LoVo (cell line): ENCODE results near the gene BCAR3.

Experiments
- DNase-seq: peaks from one replicate; pipeline ENCODE4 v3.0.0-alpha.2; 2016; ENCODE audit warnings: low spot score

The BCAR3 gene

DNA sequence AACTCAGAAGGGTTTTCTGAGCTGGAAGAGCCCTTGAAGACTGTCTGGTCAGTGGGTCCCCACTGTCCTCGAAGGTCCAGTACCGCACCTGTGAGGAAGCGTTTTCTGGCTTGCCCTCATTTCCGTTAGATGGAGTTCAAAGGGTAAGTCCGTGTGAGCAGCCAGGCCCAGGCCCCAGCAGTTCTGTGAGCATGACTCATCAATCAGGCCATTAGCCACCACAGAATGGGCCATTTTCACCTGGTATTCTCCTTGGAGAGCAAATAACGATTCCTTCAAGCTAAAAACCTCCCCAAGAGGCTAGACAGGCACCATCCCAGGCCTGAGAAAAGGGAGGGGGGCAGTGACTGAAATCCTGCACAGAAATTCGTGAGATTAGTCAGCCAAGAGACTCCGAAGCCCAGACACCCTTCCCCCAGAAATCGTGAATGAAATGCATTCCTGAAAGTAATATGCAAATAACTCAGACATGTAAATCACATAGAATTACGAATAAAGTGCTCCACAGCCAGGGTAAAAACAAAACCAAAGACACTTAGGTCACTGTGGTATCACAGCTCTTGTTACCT lies 66.0 kb downstream of the BCAR3 start:
- peak; percentile 32 for DNase-seq

GRCh38 chr1:93614986-93615581 lies 66.6 kb downstream of the BCAR3 start:
- DNase-seq, result no peak

GRCh38 chr1:93614541-93614940 lies 67.1 kb downstream of the BCAR3 start:
- peak; percentile 52 for DNase-seq

DNA sequence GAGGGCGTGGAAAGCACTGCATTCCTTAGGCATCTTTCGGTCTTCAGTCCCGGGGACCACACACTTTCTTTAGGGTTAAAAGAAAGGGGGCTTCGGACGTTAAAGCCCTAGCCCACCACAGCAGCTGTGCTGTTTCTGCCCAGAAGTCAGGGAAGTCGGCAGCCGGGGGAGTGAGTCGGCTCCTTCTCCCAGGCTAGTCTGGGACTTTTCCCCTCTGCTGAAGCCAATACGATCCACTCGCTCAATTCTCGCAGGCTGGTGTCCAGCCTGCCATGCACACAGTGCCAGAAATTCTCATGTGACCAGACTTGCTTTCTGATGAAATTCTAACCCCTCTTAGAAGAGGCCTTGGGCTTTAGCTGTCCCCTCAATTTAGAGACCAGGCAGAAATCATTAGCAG lies 67.7 kb downstream of the BCAR3 start:
- DNase-seq, result no peak

- DNase-seq, result no peak
Observed at GRCh38 chr1:93612510-93612909, 69.1 kb downstream of the BCAR3 start.

GRCh38 chr1:93611668-93612067 lies 70.0 kb downstream of the BCAR3 start:
- DNase-seq, result no peak

DNA sequence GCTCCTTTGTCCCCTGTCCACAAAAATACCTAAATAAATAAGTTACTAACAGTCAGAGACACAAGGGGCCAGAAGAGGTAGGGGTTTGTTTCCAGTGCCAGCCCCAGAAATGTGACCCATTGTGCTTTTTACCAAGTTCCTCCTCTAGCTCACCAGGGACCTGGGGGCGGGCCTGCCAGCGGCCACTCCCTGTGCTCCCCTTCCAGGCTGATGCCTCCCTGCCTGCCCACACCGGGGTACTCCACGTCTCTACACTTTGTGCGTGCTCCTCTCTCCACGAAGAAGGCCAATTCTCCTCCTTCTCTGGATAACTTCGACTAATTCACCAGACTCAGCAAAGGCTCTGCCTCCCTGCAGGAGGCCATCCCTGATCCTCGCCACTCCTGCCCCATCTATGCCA lies 72.1 kb downstream of the BCAR3 start:
- no peak for DNase-seq

- no peak for DNase-seq
Observed at GRCh38 chr1:93608187-93609109, 73.2 kb downstream of the BCAR3 start.

- DNase-seq, result no peak
Observed at GRCh38 chr1:93607814-93608186, 73.8 kb downstream of the BCAR3 start.

GRCh38 chr1:93605812-93606512 lies 75.7 kb downstream of the BCAR3 start:
- DNase-seq, result peak; percentile 53

DNA sequence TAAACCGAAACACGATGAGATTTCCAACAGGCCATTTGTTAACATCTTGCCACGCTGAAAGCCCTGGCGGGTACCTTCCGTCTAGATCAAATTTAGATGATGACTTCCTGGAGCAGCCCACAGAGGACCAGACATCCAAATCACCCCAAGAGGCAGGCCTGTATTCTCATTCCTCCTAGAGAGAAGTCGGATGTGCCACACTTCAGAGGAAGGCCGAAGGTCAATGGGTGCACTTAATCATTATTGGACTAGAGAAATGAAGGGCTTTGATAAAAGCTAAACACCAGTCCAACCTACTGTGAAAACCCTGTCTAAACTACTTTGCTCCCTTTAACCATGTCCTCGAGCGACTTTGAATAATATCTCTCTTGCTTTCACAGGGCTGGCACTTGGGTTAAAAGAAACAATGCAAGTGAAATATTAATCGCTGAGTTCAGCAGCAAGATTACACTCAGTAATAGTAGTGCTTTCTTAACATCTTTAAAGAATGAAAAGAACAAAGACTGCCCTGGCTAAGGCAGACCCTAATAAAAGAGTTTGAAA lies 76.5 kb downstream of the BCAR3 start:
- DNase-seq, result no peak

DNA sequence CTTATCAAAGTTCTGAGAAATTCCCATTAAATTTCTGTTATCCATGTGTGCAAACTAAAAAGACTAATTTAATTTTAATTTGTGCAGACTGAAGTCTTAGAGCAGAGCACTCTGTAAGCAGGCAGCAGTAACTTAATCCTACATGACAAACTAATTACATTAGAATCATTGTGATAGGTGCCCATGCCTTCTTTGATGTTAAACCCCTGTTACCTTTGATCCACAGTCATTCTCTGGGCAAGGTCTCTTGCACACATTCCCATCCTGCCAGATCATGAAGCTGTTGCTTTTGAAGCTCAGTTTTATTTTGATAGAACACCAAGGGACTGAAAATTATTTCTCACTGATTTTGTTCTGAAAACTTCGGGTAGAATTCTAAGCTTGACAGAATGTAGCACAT lies 77.2 kb downstream of the BCAR3 start:
- peak; percentile 32 for DNase-seq

DNA sequence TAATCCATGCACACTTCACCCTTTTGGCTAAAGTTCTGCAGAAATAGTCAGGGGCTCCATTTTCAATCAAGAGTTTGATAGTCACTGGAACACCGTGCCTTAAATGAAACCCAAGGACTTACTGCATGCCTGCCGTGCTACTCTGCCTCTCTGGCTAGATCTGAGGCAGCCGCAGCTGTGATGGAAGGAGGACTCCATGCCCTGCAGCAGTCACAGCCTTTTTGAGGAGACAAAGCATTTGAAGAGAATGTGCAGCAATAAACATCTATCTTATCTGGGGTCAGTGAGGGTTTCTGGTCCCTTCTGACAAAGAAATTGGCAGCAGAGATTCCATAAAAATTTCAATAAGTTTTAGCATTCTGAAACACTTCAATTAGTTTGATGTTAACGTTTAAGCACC lies 78.0 kb downstream of the BCAR3 start:
- DNase-seq, result no peak

- DNase-seq, result no peak
Observed at GRCh38 chr1:93603106-93603505, 78.5 kb downstream of the BCAR3 start.

DNA sequence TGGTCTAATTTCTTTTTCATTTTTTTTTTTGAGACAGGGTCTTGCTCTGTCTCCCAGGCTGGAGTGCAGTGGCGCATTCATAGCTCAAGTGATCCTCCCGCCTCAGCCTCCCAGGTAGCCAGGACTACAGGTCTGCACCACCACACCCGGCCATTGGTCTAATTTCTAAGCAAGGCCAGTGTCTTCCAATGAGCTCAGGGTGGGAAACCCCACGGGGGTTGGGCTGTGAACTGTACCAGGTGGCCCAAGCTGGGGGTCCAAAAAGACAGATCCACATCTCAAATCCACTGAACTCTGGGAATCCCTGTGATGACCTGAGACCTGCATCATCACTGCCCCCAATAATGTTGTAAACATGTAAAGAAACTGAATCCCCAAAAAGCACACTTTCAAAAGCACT lies 79.5 kb downstream of the BCAR3 start:
- DNase-seq, result no peak

- DNase-seq, result no peak
Observed at GRCh38 chr1:93601686-93602085, 80.0 kb downstream of the BCAR3 start.

DNA sequence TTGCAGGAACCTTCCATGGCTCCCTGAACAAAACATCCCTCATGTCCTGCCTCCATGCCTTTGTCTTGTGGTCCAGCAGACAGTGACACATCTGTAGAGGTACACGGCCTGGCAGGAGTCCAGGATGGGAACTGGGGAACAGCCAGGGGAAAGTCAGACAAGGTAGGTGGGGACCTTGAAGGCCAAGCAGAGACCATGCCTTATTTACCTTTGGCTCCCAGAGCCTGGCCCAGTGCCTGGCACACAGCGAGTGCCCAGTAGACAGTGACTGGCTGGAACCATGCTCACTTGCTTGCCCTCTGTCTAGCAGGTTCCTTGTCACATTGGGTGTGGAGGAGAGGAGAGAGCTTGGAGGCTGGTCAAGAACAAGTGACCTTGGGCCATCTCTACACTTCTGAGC lies 81.0 kb downstream of the BCAR3 start:
- DNase-seq, result no peak

DNA sequence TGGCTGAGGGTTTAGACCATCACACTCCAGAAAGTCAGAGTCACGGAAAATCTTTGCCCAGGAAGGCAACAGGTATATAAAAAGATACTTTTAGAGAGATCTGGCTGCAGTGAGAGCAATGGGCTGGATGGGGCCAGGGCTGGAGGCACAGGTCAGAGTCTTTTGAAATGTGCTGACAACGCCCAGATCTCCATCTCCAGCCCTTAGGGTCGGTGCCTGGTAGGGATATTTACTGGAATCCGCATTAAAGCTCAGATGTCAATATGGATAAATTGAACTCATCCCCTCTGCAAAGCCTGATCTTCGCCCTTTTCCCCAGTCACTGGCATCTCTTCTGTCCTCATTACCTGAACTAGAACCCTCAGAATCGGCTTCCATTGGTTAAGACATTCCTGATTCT lies 82.2 kb downstream of the BCAR3 start:
- no peak for DNase-seq

DNA sequence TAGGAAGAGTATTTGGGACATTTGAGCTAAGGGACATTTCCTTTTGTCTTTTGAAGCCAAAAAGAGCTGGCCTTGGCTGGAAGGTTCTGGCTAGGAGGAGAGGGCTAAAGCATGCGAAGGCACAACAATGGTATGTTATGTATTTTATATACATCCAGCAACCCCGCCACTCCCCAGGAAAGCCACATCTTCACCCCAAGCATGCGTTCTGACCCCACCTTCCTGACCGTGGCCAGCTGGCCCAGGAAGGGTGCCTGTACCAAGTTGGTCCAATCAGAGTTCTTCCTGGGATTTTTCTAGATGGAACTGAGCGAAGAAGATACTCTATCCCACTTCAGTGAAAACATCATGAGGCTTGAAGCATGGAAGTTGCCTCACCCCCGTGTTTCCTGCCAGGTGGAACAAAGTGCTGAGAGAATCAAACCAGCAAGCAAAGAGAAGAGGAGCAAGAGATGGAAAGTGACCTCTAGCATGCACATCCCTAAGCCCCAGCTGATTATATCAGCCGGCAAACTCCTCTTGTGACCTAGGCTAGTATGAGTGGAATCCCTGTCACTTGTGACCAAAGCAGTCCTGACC lies 82.7 kb downstream of the BCAR3 start:
- DNase-seq, result no peak

DNA sequence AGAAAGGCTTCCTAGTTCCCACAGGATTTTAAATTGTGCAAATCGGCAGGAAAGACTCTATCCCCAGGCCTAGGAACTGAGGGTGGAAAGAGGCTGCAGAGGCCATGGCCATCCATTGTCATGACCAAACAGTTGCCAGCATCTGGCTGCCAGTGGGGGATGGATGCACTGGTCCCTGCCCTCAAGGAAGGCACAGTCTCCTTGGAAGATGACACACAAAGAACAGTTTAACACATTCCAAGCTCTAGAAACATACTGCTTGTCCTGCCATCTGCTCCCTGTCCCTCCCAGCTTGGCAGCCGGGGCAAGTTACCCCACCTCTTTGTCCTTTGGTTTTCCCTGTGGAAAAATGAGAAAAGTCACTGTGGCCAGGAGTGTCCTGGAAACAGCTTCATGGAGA lies 83.2 kb downstream of the BCAR3 start:
- DNase-seq, result no peak

- no peak for DNase-seq
Observed at GRCh38 chr1:93597709-93598108, 83.9 kb downstream of the BCAR3 start.
